ENCODE results near the gene DSCAM.

Gene DSCAM

DNA sequence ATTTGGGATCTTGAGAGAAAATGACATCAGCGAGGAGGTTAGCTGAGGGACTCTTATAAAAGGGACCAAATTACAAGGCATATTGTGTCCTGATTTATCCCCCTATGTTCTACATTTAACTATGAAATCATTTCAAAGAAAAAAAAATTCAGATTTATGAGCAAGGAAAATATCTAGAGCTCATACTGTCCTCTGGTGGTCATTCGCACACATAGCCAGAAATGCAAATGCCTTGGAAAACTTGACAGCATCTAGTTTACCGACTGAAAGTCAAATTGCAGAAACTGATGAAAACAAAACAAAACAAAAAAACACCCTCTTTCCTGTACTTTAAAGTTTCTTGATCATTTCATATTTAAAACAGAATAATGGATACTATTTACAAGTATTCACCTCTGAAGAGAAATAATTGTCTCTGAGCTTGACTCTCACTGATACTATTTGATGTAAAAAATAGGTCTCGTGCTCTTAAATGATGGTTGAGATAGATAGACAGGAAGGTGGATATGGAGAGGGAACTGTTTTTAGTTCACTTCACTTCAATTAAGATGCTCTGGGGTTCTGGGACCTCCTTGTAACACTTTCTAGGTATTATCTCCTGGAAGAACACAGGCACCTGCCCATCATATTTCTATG lies 725.9 kb downstream of the DSCAM start:
- TF ChIP-seq POLR2AphosphoS5 (IDR thresholded peaks at IDR 0.05; ENCODE audit: low read depth, low read length) = no peak
- TF ChIP-seq, protein P1, sequence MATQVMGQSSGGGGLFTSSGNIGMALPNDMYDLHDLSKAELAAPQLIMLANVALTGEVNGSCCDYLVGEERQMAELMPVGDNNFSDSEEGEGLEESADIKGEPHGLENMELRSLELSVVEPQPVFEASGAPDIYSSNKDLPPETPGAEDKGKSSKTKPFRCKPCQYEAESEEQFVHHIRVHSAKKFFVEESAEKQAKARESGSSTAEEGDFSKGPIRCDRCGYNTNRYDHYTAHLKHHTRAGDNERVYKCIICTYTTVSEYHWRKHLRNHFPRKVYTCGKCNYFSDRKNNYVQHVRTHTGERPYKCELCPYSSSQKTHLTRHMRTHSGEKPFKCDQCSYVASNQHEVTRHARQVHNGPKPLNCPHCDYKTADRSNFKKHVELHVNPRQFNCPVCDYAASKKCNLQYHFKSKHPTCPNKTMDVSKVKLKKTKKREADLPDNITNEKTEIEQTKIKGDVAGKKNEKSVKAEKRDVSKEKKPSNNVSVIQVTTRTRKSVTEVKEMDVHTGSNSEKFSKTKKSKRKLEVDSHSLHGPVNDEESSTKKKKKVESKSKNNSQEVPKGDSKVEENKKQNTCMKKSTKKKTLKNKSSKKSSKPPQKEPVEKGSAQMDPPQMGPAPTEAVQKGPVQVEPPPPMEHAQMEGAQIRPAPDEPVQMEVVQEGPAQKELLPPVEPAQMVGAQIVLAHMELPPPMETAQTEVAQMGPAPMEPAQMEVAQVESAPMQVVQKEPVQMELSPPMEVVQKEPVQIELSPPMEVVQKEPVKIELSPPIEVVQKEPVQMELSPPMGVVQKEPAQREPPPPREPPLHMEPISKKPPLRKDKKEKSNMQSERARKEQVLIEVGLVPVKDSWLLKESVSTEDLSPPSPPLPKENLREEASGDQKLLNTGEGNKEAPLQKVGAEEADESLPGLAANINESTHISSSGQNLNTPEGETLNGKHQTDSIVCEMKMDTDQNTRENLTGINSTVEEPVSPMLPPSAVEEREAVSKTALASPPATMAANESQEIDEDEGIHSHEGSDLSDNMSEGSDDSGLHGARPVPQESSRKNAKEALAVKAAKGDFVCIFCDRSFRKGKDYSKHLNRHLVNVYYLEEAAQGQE (IDR thresholded peaks at IDR 0.05; ENCODE audit: insufficient read depth in 1 of 2, low read depth in 2 of 2, low read length in 2 of 2) = no peak
- no peak for TF ChIP-seq TAF1 (IDR thresholded peaks at IDR 0.05; ENCODE audit: borderline replicate concordance, insufficient read depth, low read length)
- TF ChIP-seq FOXP2 (optimal IDR thresholded peaks at IDR 0.05; ENCODE audit: borderline replicate concordance, extremely low read depth, extremely low read length, insufficient read depth) = no peak

DNA sequence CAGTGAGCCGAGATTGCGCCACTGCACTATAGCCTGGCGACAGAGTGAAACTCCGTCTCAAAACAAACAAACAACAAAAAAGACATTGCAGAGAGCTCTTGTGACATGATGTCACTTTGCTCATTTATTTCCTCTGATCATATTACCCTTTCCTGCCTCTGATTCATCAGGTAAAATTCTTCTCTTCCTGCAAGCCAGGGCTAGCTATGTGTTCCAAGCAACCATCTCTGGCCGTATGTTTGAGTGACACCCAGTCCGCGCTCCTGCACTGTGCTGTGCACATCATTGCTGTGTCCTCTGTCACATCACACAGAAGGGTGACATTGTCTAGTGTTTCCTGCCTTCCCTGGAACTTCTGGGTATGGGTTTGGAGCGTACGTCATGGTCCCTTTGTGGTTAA lies 728.4 kb downstream of the DSCAM start:
- TF ChIP-seq SIN3A (IDR thresholded peaks at IDR 0.05; ENCODE audit: borderline replicate concordance, insufficient read depth, low read length) (no peak), FOXP2 (optimal IDR thresholded peaks at IDR 0.05; ENCODE audit: borderline replicate concordance, extremely low read depth, extremely low read length, insufficient read depth) (no peak), TAF1 (IDR thresholded peaks at IDR 0.05; ENCODE audit: borderline replicate concordance, insufficient read depth, low read length) (no peak), POLR2AphosphoS5 (IDR thresholded peaks at IDR 0.05; ENCODE audit: low read depth, low read length) (no peak)
- TF ChIP-seq, protein P1 (IDR thresholded peaks at IDR 0.05; ENCODE audit: insufficient read depth in 1 of 2, low read depth in 2 of 2, low read length in 2 of 2) = no peak

DNA sequence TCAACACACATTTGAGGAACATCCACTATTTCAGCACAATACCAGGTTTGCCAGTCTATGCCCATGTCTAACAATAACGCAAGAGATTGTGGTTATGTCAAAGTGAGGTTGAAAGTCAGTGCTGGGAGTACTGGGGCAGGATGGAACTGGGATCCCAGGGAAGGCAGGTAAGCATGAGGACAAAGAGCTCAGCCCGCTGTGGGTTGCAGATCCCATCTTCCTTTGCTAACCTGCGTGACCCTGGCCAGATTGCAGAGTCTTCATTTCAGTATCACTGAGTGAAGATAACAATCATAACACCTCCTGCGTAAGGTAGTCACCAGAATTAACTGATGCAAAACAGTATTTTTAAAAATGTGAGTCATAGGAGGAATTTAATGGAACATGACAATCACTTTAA lies 729.7 kb downstream of the DSCAM start:
- TF ChIP-seq POLR2AphosphoS5 (IDR thresholded peaks at IDR 0.05; ENCODE audit: low read depth, low read length) (no peak), SIN3A (IDR thresholded peaks at IDR 0.05; ENCODE audit: borderline replicate concordance, insufficient read depth, low read length) (no peak), FOXP2 (optimal IDR thresholded peaks at IDR 0.05; ENCODE audit: borderline replicate concordance, extremely low read depth, extremely low read length, insufficient read depth) (no peak), TAF1 (IDR thresholded peaks at IDR 0.05; ENCODE audit: borderline replicate concordance, insufficient read depth, low read length) (no peak)
- TF ChIP-seq, protein P1 (IDR thresholded peaks at IDR 0.05; ENCODE audit: insufficient read depth in 1 of 2, low read depth in 2 of 2, low read length in 2 of 2) = no peak

DNA sequence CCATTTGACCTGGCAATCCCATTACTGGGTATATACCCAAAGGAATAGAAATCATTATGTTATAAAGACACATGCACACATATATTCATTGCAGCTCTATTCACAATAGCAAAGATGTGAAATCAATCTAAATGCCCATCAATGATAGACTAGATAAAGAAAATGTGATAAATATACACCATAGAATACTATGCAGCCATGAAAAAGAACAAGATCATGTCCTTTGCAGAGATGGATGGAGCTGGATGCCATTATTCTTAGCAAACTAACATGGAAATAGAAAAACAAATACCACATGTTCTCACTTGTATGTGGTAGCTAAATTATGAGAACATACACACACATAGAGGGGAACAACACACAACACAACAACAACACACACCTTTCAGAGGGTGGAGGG lies 731.2 kb downstream of the DSCAM start:
- TF ChIP-seq POLR2AphosphoS5 (IDR thresholded peaks at IDR 0.05; ENCODE audit: low read depth, low read length) (no peak), TAF1 (IDR thresholded peaks at IDR 0.05; ENCODE audit: borderline replicate concordance, insufficient read depth, low read length) (no peak), SIN3A (IDR thresholded peaks at IDR 0.05; ENCODE audit: borderline replicate concordance, insufficient read depth, low read length) (no peak), FOXP2 (optimal IDR thresholded peaks at IDR 0.05; ENCODE audit: borderline replicate concordance, extremely low read depth, extremely low read length, insufficient read depth) (no peak)
- TF ChIP-seq, protein P1 (IDR thresholded peaks at IDR 0.05; ENCODE audit: insufficient read depth in 1 of 2, low read depth in 2 of 2, low read length in 2 of 2) = no peak

Data from PFSK-1 (cell line).